WI38 (cell line): ENCODE data around the gene SIGLEC11.

ENCODE experiments used
- H3K4me3 ChIP-seq: 2 replicates; pipeline ENCODE4 v1.5.1; 2011; ENCODE audit warnings: low read depth, mild to moderate bottlenecking, control low read depth, low read length
- CTCF ChIP-seq: IDR thresholded peaks from 2 replicates; pipeline ENCODE4 v1.5.1; 2012; ENCODE audit warnings: low read depth, mild to moderate bottlenecking, control low read depth, low read length

The SIGLEC11 gene

GRCh38 chr19:49913720-49914119, 47.3 kb downstream of the SIGLEC11 start:
- no peak for TF ChIP-seq CTCF

GRCh38 chr19:49912965-49913685, 47.8 kb downstream of the SIGLEC11 start:
- TF ChIP-seq CTCF = no peak
- no peak overlapping the region for H3K4me3 ChIP-seq

More at GRCh38 chr19:49913720-49914119, 47.3 kb downstream of the SIGLEC11 start:
- no peak overlapping the region for H3K4me3 ChIP-seq

- TF ChIP-seq CTCF = no peak
- H3K4me3 ChIP-seq = no peak overlapping the region
Measured at GRCh38 chr19:49911381-49912145, 49.4 kb downstream of the SIGLEC11 start.

- TF ChIP-seq CTCF = no peak
- no peak overlapping the region for H3K4me3 ChIP-seq
Measured at GRCh38 chr19:49910179-49910578, 50.8 kb downstream of the SIGLEC11 start.

GRCh38 chr19:49908480-49909420, 52.2 kb downstream of the SIGLEC11 start:
- TF ChIP-seq CTCF = no peak
- no peak overlapping the region for H3K4me3 ChIP-seq

- TF ChIP-seq CTCF = no peak
- no peak overlapping the region for H3K4me3 ChIP-seq
Measured at GRCh38 chr19:49907745-49908446, 53.1 kb downstream of the SIGLEC11 start.
